A549 (cell line): Measurements from ENCODE around the gene DENND4B. TPM values are rescaled to one million over a fixed set of nuclear protein-coding genes. Genes with fewer than 3 reads are reported as not detected.
"Not testable (repeated sequence)": the region's sequence is repeated elsewhere in the genome, so short reads cannot be mapped to it uniquely, and the experiment has no call there.

Source experiments
- ATAC-seq, 2 experiments: fragments of 200-7000 bp in 1 of 2; fragments of >200 bp in 1 of 2; cut with Nextera tagmentation in 1 of 2; cut with Tn5 transposase in 1 of 2; 3 replicates each; pipeline versions ENCODE4 v1.8.0 to v1.9.1; 2018 to 2020; ENCODE audit warnings: mild to moderate bottlenecking in 1 of 2, moderate library complexity in 1 of 2
- CTCF ChIA-PET: fragments of 300-600 bp; sonication (Branson Sonifier 250); formaldehyde crosslinking; extraction: SDS; loops from one replicate; lab custom pipeline; 2021; ENCODE audit warnings: antibody characterized with exemption, inconsistent platforms; lab: Yijun Ruan, JAX
- POLR2A ChIA-PET: fragments of 350-600 bp; formaldehyde crosslinking; extraction: SDS; loops from one replicate; lab custom pipeline; 2021; ENCODE audit warnings: antibody characterized with exemption, inconsistent platforms; lab: Yijun Ruan, JAX
- DNase-seq, 2 experiments: peaks; one replicate each; pipeline versions ENCODE4 v3.0.0 to v3.0.0-alpha.2; 2011 to 2016; ENCODE audit warnings: low read depth in 1 of 2, low spot score in 1 of 2
- FAIRE-seq: peaks from 2 replicates; lab custom pipeline; 2011; peaks lifted over from hg19 to GRCh38; lab: Jason Lieb, UNC
- H3K27ac ChIP-seq, 2 experiments: fragments of >200 bp; sonication (Bioruptor Twin); formaldehyde crosslinking; 3 replicates each; pipeline ENCODE4 v1.5.1; 2016 to 2017
- H3K4me1 ChIP-seq: fragments of >200 bp; sonication (Bioruptor Twin); formaldehyde crosslinking; 3 replicates; pipeline ENCODE4 v1.6.1; 2016
- H3K4me2 ChIP-seq: fragments of >200 bp; sonication (Bioruptor Twin); formaldehyde crosslinking; 3 replicates; pipeline ENCODE4 v1.6.1; 2016
- H3K4me3 ChIP-seq: fragments of >200 bp; sonication (Bioruptor Twin); formaldehyde crosslinking; 3 replicates; pipeline ENCODE4 v1.5.1; 2016
- H3K9me3 ChIP-seq: fragments of >200 bp; sonication (Bioruptor Twin); formaldehyde crosslinking; 3 replicates; pipeline ENCODE4 v1.6.1; 2016
- ATOH8 ChIP-seq: fragments of 250-450 bp; sonication (Bioruptor Pico); IDR thresholded peaks from 2 replicates; pipeline ENCODE4 v1.5.0; 2020; ENCODE audit warnings: low read depth, mild to moderate bottlenecking, moderate library complexity
- BCL3 ChIP-seq: fragments of >200 bp; sonication (Bioruptor Twin); formaldehyde crosslinking; IDR thresholded peaks from 3 replicates; pipeline ENCODE4 v1.6.1; 2016
- CHD2 ChIP-seq: fragments of 150-350 bp; IDR thresholded peaks from 2 replicates; pipeline ENCODE4 v1.6.1; 2014; ENCODE audit warnings: low read length; ENCODE audit not compliant: partially characterized antibody
- ELK1 ChIP-seq: fragments of 150-350 bp; IDR thresholded peaks from 2 replicates; pipeline ENCODE4 v1.6.1; 2014; ENCODE audit warnings: low read depth, mild to moderate bottlenecking, low read length
- ESRRA ChIP-seq: fragments of 150-350 bp; IDR thresholded peaks from 2 replicates; pipeline ENCODE4 v1.6.1; 2014; ENCODE audit warnings: mild to moderate bottlenecking, low read length, borderline replicate concordance
- FOSB ChIP-seq: fragments of 250-450 bp; sonication (Bioruptor Pico); IDR thresholded peaks from 2 replicates; pipeline ENCODE4 v1.5.0; 2020; ENCODE audit warnings: mild to moderate bottlenecking, moderate library complexity
- FOXS1 ChIP-seq: fragments of 250-450 bp; sonication (Bioruptor Pico); IDR thresholded peaks from 2 replicates; pipeline ENCODE4 v1.5.0; 2020; ENCODE audit warnings: mild to moderate bottlenecking, moderate library complexity
- HEYL ChIP-seq: fragments of 250-450 bp; sonication (Bioruptor Pico); IDR thresholded peaks from 2 replicates; pipeline ENCODE4 v1.8.0; 2021; ENCODE audit warnings: mild to moderate bottlenecking, moderate library complexity
- HMGXB4 ChIP-seq: fragments of 250-450 bp; sonication (Bioruptor Pico); IDR thresholded peaks from 2 replicates; pipeline ENCODE4 v1.5.0; 2021; ENCODE audit warnings: mild to moderate bottlenecking, moderate library complexity, borderline replicate concordance
- KDM1A ChIP-seq: fragments of 200-600 bp; sonication (generic); IDR thresholded peaks from 2 replicates; pipeline ENCODE4 v1.6.1; 2016; ENCODE audit warnings: low read depth, mild to moderate bottlenecking
- KDM5A ChIP-seq: fragments of 200-600 bp; sonication (generic); IDR thresholded peaks from 2 replicates; pipeline ENCODE4 v1.6.1; 2016; ENCODE audit warnings: antibody characterized with exemption, mild to moderate bottlenecking
- NPAS2 ChIP-seq: fragments of 250-450 bp; sonication (Bioruptor Pico); IDR thresholded peaks from 2 replicates; pipeline ENCODE4 v1.8.0; 2022; ENCODE audit warnings: mild to moderate bottlenecking, moderate library complexity, borderline replicate concordance
- RFX5 ChIP-seq: fragments of 450-650 bp; IDR thresholded peaks from 2 replicates; pipeline ENCODE4 v1.7.1; 2014; ENCODE audit warnings: antibody characterized with exemption, mild to moderate bottlenecking, moderate library complexity
- SMC3 ChIP-seq: fragments of >200 bp; sonication (Bioruptor Twin); formaldehyde crosslinking; IDR thresholded peaks from 3 replicates; pipeline ENCODE4 v1.6.1; 2018; ENCODE audit warnings: inconsistent platforms
- TFCP2L1 ChIP-seq: fragments of 250-450 bp; sonication (Bioruptor Pico); IDR thresholded peaks from 2 replicates; pipeline ENCODE4 v1.5.0; 2021; ENCODE audit warnings: mild to moderate bottlenecking
- ZC3H11A ChIP-seq: fragments of 450-650 bp; IDR thresholded peaks from 2 replicates; pipeline ENCODE4 v1.6.1; 2014; ENCODE audit warnings: antibody characterized with exemption, mild to moderate bottlenecking
- WGBS: methylation state at CpG from one replicate; pipeline ENCODE4 v1.1.6; 2017; ENCODE audit errors: missing lambda C conversion rate; 5-methylcytosine and 5-hydroxymethylcytosine counted together
- polyA plus RNA-seq, 4 experiments: library from polyadenylated mRNA; depleted of rRNA in 3 of 4; stranded (reverse); fragments of >200 nt; fragmentation: RNase III in 1 of 4; extraction: RNeasy Plus Mini Kit Qiagen cat#74134 plus additional on column Dnase treatment in 1 of 4; gene quantifications; 2 replicates in 3 of 4; 3 replicates in 1 of 4; pipeline ENCODE4 v1.2.3, GENCODE V29; 2011 to 2017

The DENND4B gene
- polyA plus RNA-seq, 2 of the 4 experiments (the other 2 are of a cell fraction): 18.7 to 43.3 TPM

- no peak for TF ChIP-seq NPAS2
- no peak for TF ChIP-seq ESRRA
- TF ChIP-seq TFCP2L1 (CRISPR knock-in tag): no peak
- no peak for TF ChIP-seq KDM1A
- no peak for TF ChIP-seq RFX5
- no peak for TF ChIP-seq HMGXB4
- no peak for TF ChIP-seq SMC3
- no peak for TF ChIP-seq BCL3
- TF ChIP-seq FOXS1 (CRISPR knock-in tag): no peak
- TF ChIP-seq ATOH8 (CRISPR knock-in tag): no peak
- TF ChIP-seq FOSB (CRISPR knock-in tag): no peak
- no peak for TF ChIP-seq KDM5A
- no peak for TF ChIP-seq CHD2
- no peak for TF ChIP-seq ZC3H11A
- no peak for TF ChIP-seq HEYL (CRISPR knock-in tag)
- TF ChIP-seq ELK1: no peak
- TF ChIP-seq, all 56 proteins: peak for 0
- H3K4me3 ChIP-seq: no peak overlapping the region
- ChIA-PET CTCF (interaction anchor here (1.1 kb wide), 1 partner anchor 28 kb away, joined by 3 read pairs; no protein-coding TSS in a partner anchor), POLR2A (no interaction called here)
- WGBS: 84% methylated on average over 2 of the region's 2 CpGs
- H3K27ac ChIP-seq: no peak overlapping the region
- H3K9me3 ChIP-seq: no peaks in the 10 kb centered on the region
- H3K4me2 ChIP-seq: no peak overlapping the region
- H3K4me1 ChIP-seq: 0 out of 3 replicates have a peak, but pooled peaks cover 3% of the 10 kb centered on the region
- DNase-seq: no peak
- no peak for ATAC-seq
- FAIRE-seq: no peak
Measured at GRCh38 chr1:153912349-153912748, 34.2 kb downstream of the DENND4B start.

- not testable (repeated sequence) for H3K9me3 ChIP-seq, H3K4me3 ChIP-seq, H3K4me2 ChIP-seq, DNase-seq, FAIRE-seq, H3K27ac ChIP-seq, ATAC-seq, H3K4me1 ChIP-seq
- WGBS: 91% methylated on average over 6 of the region's 6 CpGs
- TF ChIP-seq ZC3H11A: peak; percentile 17; the same call in 1 of the 2 replicates
- POLR2A ChIA-PET: interaction anchor here (1.0 kb wide), 1 partner anchor 12 kb away, joined by 3 read pairs; the partner anchor contains the start of gene GATAD2B
- CTCF ChIA-PET: interaction anchor here (0.6 to 1.3 kb wide), 9 partner anchors 12 to 425 kb away, joined by 3 to 6 read pairs (median 3); partner anchors contain the start of gene GATAD2B
Measured at GRCh38 chr1:153910560-153910959, 36.0 kb downstream of the DENND4B start.

- no peak for TF ChIP-seq KDM5A
- POLR2A ChIA-PET: no interaction called here
- H3K4me2 ChIP-seq: no peak overlapping the region
- no peak for ATAC-seq
- H3K9me3 ChIP-seq: no peaks in the 10 kb centered on the region
- WGBS: 96% methylated on average over 6 of the region's 6 CpGs
- DNase-seq: no peak
- no peak overlapping the region for H3K27ac ChIP-seq
- 0 out of 3 replicates have a peak, but pooled peaks cover 8% of the 10 kb centered on the region for H3K4me1 ChIP-seq
- CTCF ChIA-PET: interaction anchor here (0.6 to 2.4 kb wide), 3 partner anchors 110 to 136 kb away, joined by 3 to 8 read pairs (median 3); no protein-coding TSS in a partner anchor
- no peak for FAIRE-seq
- no peak overlapping the region for H3K4me3 ChIP-seq
Measured at GRCh38 chr1:153908071-153908470, 38.4 kb downstream of the DENND4B start.
